ENCODE data around the gene EMC9.

The EMC9 gene

DNA sequence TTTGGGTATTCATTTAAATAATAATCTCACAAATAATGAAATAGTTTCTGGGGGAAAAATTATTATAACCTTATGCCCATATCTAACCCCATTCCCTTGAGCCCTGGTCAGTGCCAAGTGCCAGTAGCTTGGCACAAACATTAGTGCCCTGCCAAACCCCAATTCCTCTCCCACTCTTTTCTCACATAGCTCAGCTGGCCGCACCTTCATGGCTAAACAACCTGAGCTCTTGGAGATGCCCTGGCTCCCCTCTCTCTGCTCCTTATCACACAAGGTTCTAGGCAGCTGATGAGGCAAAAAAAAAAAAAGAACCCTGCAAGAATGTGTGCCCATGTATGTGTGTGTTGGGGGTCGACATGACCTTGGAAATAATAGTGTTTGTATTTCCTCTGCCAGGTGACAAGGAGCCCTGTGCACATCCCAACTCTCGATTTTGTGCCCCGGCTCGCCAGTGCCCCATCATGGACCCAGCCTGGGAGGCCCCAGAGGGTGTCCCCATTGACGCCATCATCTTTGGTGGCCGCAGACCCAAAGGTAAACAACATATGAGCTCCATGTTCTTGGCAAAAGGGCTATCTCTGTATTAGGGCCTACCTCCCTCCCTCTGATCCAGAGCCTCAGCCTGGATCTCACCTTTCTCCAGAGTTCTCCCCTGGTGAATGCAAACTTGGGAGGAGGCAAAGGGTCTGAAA, 38.9 kb downstream of the EMC9 start:
- DNase-seq = no peak

DNA sequence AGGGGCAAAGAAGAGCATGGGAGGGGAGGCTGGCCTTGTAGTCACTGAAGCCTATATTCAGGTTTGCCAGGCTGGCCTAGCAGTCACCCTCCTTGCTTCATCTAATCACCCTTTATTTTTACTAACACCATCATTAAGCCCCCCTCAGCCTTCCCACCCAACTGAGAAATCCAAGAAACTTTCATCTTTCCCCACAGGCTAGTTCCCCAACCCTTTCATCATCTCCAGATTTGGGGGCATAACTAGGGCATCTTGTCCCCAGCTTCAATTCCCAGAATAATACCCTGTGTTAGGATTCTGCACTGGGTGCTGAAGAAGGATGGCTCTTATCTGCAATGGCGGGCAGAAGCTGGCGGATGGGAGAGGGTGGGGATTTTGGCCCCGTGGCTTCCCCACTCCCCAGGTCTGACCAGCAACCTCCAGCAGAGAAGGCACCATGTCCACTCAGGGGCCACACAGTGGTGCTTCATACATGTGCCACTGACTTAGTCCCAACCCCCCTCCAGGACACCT, 40.4 kb downstream of the EMC9 start:
- DNase-seq = no peak

DNA sequence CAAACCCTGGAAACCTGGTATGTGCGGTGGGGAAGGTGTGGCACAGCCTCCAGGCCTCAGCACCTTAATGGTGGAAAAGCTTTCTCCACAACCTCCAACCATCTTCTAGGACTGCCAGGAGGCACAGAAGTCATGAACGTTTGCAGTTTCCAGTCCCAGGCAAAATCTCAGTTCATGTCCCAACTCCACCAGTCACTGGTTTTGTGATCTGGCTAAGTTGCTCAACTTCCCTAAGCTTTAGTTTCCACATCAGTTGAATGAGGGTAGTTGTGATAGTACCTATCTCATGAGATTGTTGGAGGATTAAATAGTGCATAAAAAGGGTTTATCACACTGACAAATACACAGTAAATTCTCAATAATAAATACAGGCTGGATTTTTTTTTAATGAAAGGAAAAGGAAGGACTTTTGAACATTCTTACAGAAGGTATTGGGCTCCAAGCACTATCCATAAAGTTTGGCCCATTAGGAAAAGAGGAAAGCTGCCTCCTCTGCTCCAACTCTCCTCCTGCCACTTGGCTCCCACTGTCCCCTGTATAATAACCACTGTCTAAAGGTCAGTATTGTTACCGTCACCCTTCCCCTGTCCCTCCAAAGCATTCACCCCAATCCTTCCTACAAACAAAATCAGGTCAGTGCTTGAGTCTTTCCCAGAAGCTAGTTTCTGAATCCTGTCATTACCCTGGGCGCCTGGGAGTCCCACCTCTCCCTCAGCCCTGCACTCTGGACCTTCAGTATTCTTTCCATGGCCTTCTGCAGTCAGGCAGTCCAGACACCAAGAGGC, 41.0 kb downstream of the EMC9 start:
- DNase-seq = no peak

- no peak for DNase-seq
These were observed 42.2 kb downstream of the EMC9 start for GRCh38 chr14:24098927-24099813.

GRCh38 chr14:24098229-24098926, 43.0 kb downstream of the EMC9 start:
- no peak for DNase-seq

- DNase-seq = no peak
These were observed 44.7 kb downstream of the EMC9 start for GRCh38 chr14:24096545-24097181.

- peak; percentile 35 to 51 for DNase-seq
These were observed 45.9 kb downstream of the EMC9 start for GRCh38 chr14:24095271-24096068.

- DNase-seq = no peak
These were observed 46.5 kb downstream of the EMC9 start for GRCh38 chr14:24094841-24095270.

DNA sequence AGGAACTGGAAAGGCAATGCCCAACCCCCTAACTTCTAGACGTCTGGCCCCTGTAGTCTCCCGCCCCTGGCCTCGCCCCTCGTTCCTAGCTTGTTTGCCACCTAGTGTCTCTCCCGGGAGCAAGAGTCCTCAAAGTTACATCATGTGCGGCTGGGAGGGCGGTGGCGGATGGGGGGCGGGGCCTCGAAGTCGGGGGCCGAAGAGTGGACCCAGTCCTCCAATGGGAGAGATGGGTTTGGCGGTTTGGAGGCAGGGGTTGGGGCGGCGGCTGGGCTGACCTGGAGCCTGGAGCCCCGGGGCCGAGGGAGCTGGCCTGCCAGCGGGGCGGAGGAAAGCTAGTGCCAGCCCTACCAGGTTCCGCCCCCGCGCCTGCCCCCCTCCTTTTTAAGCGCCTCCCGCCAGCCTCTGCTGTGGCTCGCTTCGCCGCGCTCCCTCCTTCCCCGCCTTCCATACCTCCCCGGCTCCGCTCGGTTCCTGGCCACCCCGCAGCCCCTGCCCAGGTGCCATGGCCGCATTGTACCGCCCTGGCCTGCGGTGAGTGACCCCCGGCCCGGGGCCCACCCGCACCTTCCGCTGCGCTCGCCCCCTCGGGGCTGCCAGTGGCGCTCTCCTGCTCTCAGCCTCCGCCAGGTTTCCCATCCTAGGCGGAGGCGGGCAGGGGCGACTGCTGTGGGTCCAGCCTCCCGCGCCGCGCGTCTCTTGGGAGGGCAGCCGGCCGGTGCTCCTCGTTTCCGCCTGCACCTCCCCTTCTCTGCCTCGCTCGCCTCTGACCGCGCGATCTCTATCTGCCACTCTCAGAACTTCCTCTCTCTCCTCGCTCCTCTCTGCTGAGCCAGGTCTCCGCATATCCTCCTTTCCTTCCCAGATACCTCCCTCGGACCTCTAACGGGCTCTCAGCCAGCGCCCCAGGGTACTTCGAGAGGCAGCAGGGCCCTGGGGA, 47.2 kb downstream of the EMC9 start, which contains the start of gene PCK2:
PCK2 (plus strand) TSS at position 411 of the 940 bp plus-strand sequence; CDS start at position 506, 95 bp downstream.
- peak; percentile 72 to 84 for DNase-seq

DNA sequence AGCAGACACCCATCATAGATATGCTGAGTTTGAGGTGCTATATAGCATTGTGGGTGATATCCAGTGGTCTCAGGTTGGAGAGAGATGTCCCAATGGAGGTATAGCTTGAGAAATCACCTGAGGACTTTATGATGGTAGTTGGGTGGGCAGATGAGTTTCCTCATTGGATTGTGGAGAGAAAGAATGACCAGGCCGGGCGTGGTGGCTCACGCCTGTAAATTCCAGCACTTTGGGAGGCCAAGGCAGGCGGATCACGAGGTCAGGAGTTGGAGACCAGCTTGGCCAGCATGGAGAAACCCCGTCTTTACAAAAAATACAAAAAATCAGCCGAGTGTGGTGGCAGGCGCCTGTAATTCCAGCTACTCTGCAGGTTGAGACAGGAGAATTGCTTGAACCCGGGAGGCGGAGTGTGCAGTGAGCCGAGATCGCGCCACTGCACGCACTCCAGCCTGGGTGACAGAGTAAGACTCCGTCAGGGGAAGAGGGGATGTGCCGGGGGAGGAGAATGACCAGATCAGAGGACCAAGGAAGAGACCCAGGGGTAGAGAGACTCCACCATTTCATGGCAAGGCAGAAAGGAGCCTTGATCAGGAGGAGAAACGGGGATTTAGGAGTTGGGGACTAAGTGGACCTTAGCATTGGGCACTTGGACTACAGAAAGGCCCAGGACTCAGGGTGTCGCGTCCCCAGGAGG, 48.0 kb downstream of the EMC9 start:
- no peak for DNase-seq

GRCh38 chr14:24092505-24093206, 48.7 kb downstream of the EMC9 start:
- DNase-seq = no peak

GRCh38 chr14:24092110-24092504, 49.3 kb downstream of the EMC9 start:
- DNase-seq = no peak

DNA sequence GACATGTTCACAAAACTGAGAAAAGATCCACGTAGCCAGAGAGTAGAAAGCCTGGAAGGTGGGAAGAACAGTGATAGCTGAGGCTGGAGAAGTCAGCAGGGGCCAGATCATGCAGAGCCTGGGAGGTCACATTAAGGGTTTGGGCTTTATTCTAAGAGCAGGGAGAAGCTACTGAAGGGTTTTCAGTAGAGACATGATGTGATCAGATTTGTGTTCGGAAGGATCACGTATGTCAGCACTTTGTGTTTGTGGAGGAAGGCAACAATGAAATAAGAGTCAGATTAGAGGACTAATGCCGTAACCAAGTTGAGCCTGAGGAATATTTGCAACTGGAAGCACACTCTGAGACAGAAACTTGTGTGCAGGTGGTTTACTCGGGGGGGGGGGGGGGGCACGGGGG, 51.5 kb downstream of the EMC9 start:
- no peak for DNase-seq

All from CD4-positive, alpha-beta T cell treated with Interleukin-1 beta for 1 hour (primary cell).